Stomach (tissue), 9 donors: Measurements from ENCODE around the gene GIPC3. TPM values are rescaled to one million over a fixed set of nuclear protein-coding genes. Genes with fewer than 3 reads are reported as not detected.

Source experiments
- DNase-seq, 2 donors: peaks; one replicate each; pipeline versions ENCODE4 v3.0.0 to v3.0.0-alpha.2; 2013 to 2019
- H3K27ac ChIP-seq, 5 donors: fragments of 200-600 bp in 4 of 5; sonication (generic) in 4 of 5; one replicate each; pipeline ENCODE4 v1.5.1; 2013 to 2019; ENCODE audit warnings: mild to moderate bottlenecking in 1 of 5, moderate library complexity in 1 of 5
- H3K27me3 ChIP-seq, 3 donors: fragments of 200-600 bp; sonication (generic); one replicate each; pipeline ENCODE4 v1.5.1; 2017 to 2019; ENCODE audit warnings: mixed run types in 1 of 3
- H3K36me3 ChIP-seq, 4 donors: fragments of 200-600 bp; sonication (generic); 1 replicate in 3 of 4; 2 replicates in 1 of 4; pipeline ENCODE4 v1.5.1; 2016 to 2019
- H3K4me1 ChIP-seq, 4 donors: fragments of 200-600 bp; sonication (generic); one replicate each; pipeline ENCODE4 v1.5.1; 2016 to 2019
- H3K4me3 ChIP-seq, 4 donors: fragments of 200-600 bp; sonication (generic) in 3 of 4; one replicate each; pipeline ENCODE4 v1.5.1; 2016 to 2019; ENCODE audit warnings: mild to moderate bottlenecking in 1 of 4
- H3K9me3 ChIP-seq, 4 donors: fragments of 200-600 bp; sonication (generic); one replicate each; pipeline ENCODE4 v1.5.1; 2016 to 2019
- EP300 ChIP-seq: sonication (generic); formaldehyde crosslinking; IDR thresholded peaks from one replicate; pipeline ENCODE4 v1.6.1; 2017; ENCODE audit warnings: antibody characterized with exemption
- POLR2A ChIP-seq, 4 donors: fragments of 450-650 bp; IDR thresholded peaks; one replicate each; pipeline ENCODE4 v1.6.1; 2016; ENCODE audit warnings: antibody characterized with exemption in 4 of 4, control low read depth in 2 of 4, mild to moderate bottlenecking in 1 of 4, moderate library complexity in 1 of 4
- POLR2AphosphoS5 ChIP-seq, 3 donors: sonication (generic); formaldehyde crosslinking; IDR thresholded peaks; one replicate each; pipeline ENCODE4 v1.6.1; 2016; ENCODE audit warnings: antibody characterized with exemption in 3 of 3
- WGBS, 5 donors: extraction: QIAGEN DNeasy Blood & Tissue Kit in 3 of 5; methylation state at CpG; one replicate each; pipeline versions ENCODE4 v1.1.5 to v1.1.7; 2013 to 2018; 5-methylcytosine and 5-hydroxymethylcytosine counted together
- intact Hi-C: fragments of 100-400 bp; cut with DNase I; formaldehyde crosslinking; loops from one replicate; pipeline ENCODE4 v1.15.1; 2023; ENCODE audit warnings: low total_unique reads
- polyA plus RNA-seq, 3 donors: library from polyadenylated mRNA; stranded (reverse); fragments of 200-250 nt; gene quantifications; one replicate each; pipeline ENCODE4 v1.2.3, GENCODE V29; 2013
- total RNA-seq, 5 donors: library from RNA; depleted of rRNA; stranded (reverse); fragments of >200 nt; gene quantifications; one replicate each; pipeline versions ENCODE4 v1.1.0 to v1.2.3, GENCODE V29; 2014 to 2016
- TF ChIP-seq, protein P1 (sequence below), 7 experiments: fragments of 450-650 bp in 4 of 7; fragments of 200-600 bp in 3 of 7; sonication (generic) in 3 of 7; IDR thresholded peaks; one replicate each; pipeline ENCODE4 v1.5.1; 2016 to 2019; ENCODE audit warnings: antibody characterized with exemption in 7 of 7, control low read depth in 2 of 7, mild to moderate bottlenecking in 1 of 7
- donor health status: healthy with polysubstance abuse.
- donor health status: Bipolar disorder and iron deficiency.
- donor health status: healthy.

The GIPC3 gene
- total and polyA plus RNA-seq, 8 donors = 0.75 to 2.9 (median 1.5) TPM; not detected in 4

DNA sequence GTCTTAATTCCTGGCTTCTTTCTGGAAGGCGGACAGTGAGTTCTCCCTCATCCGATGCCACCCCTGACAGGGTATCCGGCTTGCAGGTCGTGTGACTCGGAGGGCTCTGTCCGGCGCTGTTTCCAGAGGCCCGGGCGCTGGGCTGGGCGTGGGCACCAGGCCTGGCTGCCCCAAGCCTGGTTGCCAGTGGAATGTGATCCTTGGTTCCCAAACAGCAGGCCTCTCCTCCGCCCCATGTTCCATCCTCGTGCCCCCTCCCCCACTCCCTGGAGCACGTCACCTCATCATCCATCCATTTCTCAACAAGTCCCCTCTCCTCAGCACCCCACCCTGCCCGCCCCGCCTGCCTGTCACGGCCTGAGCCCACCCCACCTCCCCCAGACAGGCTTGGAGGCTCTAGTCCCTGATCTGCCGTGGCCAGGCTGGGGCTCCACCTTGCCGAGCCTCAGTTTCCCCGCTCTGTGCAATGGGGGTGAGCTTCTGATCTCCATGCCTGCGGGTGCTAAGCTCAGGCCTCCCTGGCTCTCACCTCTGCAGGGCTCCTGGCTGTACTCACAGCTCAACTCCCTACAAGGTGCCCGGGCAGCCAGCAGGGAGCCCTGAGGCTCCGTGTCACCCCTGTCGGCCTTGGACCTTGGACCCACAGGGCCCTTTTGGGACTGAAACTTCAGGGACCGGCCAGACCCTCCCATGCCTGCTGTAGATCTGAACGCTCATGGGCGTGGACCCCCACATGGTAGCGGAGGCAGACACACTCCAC is 19.1 kb downstream of the GIPC3 start:
- Histone ChIP-seq H3K36me3 (peaks cover 0 to 11% (median 5%) of the 10 kb centered on the region in 4 donors), H3K27ac (peak overlapping the region in 4 of 5 donors; percentile 44 to 70 (median 56)), H3K4me3 (peak overlapping the region in 2 of 4 donors; percentile 7 to 58), H3K9me3 (no peaks in the 10 kb centered on the region), H3K27me3 (peaks cover 0 to 31% (median 4%) of the 10 kb centered on the region in 3 donors), H3K4me1 (peaks cover 13 to 61% (median 51%) of the 10 kb centered on the region in 4 donors)
- intact Hi-C loops = no loop called here
- 67 to 78% (median 75%) methylated on average over 21 to 27 of the region's 27 CpGs for WGBS, 5 donors
- TF ChIP-seq, protein P1, sequence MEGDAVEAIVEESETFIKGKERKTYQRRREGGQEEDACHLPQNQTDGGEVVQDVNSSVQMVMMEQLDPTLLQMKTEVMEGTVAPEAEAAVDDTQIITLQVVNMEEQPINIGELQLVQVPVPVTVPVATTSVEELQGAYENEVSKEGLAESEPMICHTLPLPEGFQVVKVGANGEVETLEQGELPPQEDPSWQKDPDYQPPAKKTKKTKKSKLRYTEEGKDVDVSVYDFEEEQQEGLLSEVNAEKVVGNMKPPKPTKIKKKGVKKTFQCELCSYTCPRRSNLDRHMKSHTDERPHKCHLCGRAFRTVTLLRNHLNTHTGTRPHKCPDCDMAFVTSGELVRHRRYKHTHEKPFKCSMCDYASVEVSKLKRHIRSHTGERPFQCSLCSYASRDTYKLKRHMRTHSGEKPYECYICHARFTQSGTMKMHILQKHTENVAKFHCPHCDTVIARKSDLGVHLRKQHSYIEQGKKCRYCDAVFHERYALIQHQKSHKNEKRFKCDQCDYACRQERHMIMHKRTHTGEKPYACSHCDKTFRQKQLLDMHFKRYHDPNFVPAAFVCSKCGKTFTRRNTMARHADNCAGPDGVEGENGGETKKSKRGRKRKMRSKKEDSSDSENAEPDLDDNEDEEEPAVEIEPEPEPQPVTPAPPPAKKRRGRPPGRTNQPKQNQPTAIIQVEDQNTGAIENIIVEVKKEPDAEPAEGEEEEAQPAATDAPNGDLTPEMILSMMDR (IDR thresholded peaks at IDR 0.05) = no peak
- no peak for TF ChIP-seq POLR2AphosphoS5 (IDR thresholded peaks at IDR 0.05)
- no peak for TF ChIP-seq EP300
- TF ChIP-seq POLR2A (IDR thresholded peaks at IDR 0.05) = no peak
- no peak for DNase-seq

DNA sequence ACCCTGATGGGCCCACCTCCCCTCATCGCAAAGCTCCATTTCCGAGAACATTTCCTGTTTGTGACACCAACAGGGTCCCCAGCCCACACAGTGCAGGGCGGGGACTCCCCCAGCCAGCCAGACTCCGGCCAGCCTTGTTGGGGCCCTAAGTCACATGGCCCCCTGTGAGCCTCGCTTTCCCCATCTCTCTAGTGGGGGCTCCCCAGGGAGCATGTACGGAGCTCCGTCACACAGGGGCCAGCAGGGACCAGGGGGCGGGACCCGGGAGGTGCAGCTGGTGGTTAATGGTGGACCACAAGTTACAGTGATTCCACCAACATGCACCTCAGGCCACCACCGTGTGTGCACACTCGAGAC is 19.7 kb downstream of the GIPC3 start:
- intact Hi-C loops = no loop called here
- no peak for DNase-seq
- TF ChIP-seq POLR2A (IDR thresholded peaks at IDR 0.05) = no peak
- TF ChIP-seq EP300 = no peak
- TF ChIP-seq, protein P1 (IDR thresholded peaks at IDR 0.05) = no peak
- no peak for TF ChIP-seq POLR2AphosphoS5 (IDR thresholded peaks at IDR 0.05)
- peaks cover 0 to 6% (median 3%) of the 10 kb centered on the region in 4 donors for H3K36me3 ChIP-seq
- peak overlapping the region in 4 of 5 donors; percentile 44 to 70 (median 56) for H3K27ac ChIP-seq
- peaks cover 0 to 31% (median 4%) of the 10 kb centered on the region in 3 donors for H3K27me3 ChIP-seq
- 50 to 61% (median 58%) methylated on average over 4 to 11 of the region's 11 CpGs for WGBS, 5 donors
- H3K4me1 ChIP-seq = peaks cover 13 to 61% (median 51%) of the 10 kb centered on the region in 4 donors
- no peaks in the 10 kb centered on the region for H3K9me3 ChIP-seq
- peak overlapping the region in 2 of 4 donors; percentile 7 to 58 for H3K4me3 ChIP-seq

DNA sequence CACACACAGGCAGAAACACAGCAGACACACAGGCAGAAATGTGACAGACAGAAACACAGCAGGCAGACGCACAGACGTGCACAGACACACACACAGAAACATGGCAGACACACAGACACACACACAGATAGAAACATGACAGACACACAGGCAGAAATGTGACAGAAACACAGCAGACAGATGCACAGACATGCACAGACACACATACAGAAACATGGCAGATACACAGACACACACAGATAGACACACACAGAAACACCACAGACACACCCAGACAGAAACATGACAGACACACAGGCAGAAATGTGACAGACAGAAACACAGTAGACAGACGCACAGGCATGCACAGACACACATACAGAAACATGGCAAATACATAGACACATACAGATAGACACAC is 20.1 kb downstream of the GIPC3 start:
- Histone ChIP-seq H3K4me1 (peaks cover 13 to 61% (median 51%) of the 10 kb centered on the region in 4 donors), H3K36me3 (peaks cover 0 to 6% (median 4%) of the 10 kb centered on the region in 4 donors), H3K27ac (peak overlapping the region in 3 of 5 donors; percentile 53 to 70 (median 60)), H3K27me3 (peaks cover 0 to 31% (median 4%) of the 10 kb centered on the region in 3 donors), H3K4me3 (peak overlapping the region in 2 of 4 donors; percentile 48 to 58), H3K9me3 (no peaks in the 10 kb centered on the region)
- TF ChIP-seq EP300 (no peak), POLR2A (IDR thresholded peaks at IDR 0.05) (no peak), POLR2AphosphoS5 (IDR thresholded peaks at IDR 0.05) (no peak)
- TF ChIP-seq, protein P1 (IDR thresholded peaks at IDR 0.05) = no peak
- intact Hi-C loops = no loop called here
- 62 to 81% (median 68%) methylated on average over 3 of the region's 3 CpGs for WGBS, 5 donors
- no peak for DNase-seq

DNA sequence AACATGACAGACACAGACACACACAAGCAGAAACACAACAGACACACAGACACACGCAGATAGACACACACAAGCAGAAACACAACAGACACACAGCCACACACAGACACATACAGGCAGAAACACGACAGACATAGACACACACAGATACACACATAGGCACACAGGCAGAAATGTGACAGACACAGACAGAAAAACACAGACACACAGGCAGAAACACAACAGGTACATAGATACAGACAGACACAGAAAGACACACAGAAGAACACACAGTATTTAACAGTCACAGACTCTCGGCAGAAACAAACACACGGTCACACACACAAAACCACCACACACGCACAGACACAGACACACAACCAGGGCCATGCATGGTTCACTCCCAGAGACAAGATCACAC is 20.5 kb downstream of the GIPC3 start:
- Histone ChIP-seq H3K4me3 (peak overlapping the region; percentile 48 to 58 (median 54)), H3K27ac (peak overlapping the region in 3 of 5 donors; percentile 25 to 85 (median 76)), H3K9me3 (no peaks in the 10 kb centered on the region), H3K36me3 (peaks cover 0 to 9% (median 7%) of the 10 kb centered on the region in 4 donors), H3K4me1 (peaks cover 13 to 61% (median 51%) of the 10 kb centered on the region in 4 donors), H3K27me3 (peaks cover 0 to 31% (median 4%) of the 10 kb centered on the region in 3 donors)
- DNase-seq = no peak
- 22 to 56% (median 48%) methylated on average over 5 of the region's 5 CpGs for WGBS, 5 donors
- TF ChIP-seq, protein P1 (IDR thresholded peaks at IDR 0.05) = no peak
- no peak for TF ChIP-seq EP300
- no peak for TF ChIP-seq POLR2AphosphoS5 (IDR thresholded peaks at IDR 0.05)
- TF ChIP-seq POLR2A (IDR thresholded peaks at IDR 0.05) = no peak
- intact Hi-C loops = no loop called here
